Tibial artery (tissue), 4 donors: ENCODE measurements around the gene INTS6L.

Experiments used
- DNase-seq, 2 donors: peaks; one replicate each; pipeline ENCODE4 v3.0.0-alpha.2; 2019
- H3K27ac ChIP-seq, 2 donors: fragments of 200-600 bp; sonication (generic) in 1 of 2; 1 replicate in 1 of 2; 2 replicates in 1 of 2; pipeline ENCODE4 v1.5.1; 2018 to 2019; ENCODE audit warnings: mild to moderate bottlenecking in 1 of 2
- H3K27me3 ChIP-seq, 2 donors: fragments of 200-600 bp; sonication (generic) in 1 of 2; one replicate each; pipeline versions ENCODE4 v1.5.1 to v1.6.0; 2016 to 2019
- H3K36me3 ChIP-seq, 3 donors: fragments of 200-600 bp; sonication (generic) in 2 of 3; one replicate each; pipeline ENCODE4 v1.5.1; 2016 to 2019; ENCODE audit warnings: mild to moderate bottlenecking in 2 of 3
- H3K4me1 ChIP-seq, 4 donors: fragments of 200-600 bp; sonication (generic) in 2 of 4; 1 replicate in 3 of 4; 2 replicates in 1 of 4; pipeline ENCODE4 v1.5.1; 2016 to 2019
- H3K4me3 ChIP-seq, 2 donors: fragments of 200-600 bp; sonication (generic) in 1 of 2; 1 replicate in 1 of 2; 2 replicates in 1 of 2; pipeline ENCODE4 v1.5.1; 2018 to 2019; ENCODE audit warnings: mild to moderate bottlenecking in 2 of 2
- H3K9me3 ChIP-seq, 3 donors: fragments of 200-600 bp; sonication (generic) in 1 of 3; one replicate each; pipeline ENCODE4 v1.5.1; 2016 to 2019
- intact Hi-C: fragments of 100-400 bp; cut with DNase I; formaldehyde crosslinking; loops from one replicate; pipeline ENCODE4 v1.15.0; 2023; ENCODE audit warnings: low total_unique reads
- TF ChIP-seq, protein P1 (sequence below), 2 experiments: fragments of 200-600 bp in 1 of 2; fragments of 450-650 bp in 1 of 2; IDR thresholded peaks; one replicate each; pipeline ENCODE4 v1.5.1; 2017 to 2019; ENCODE audit warnings: antibody characterized with exemption in 2 of 2, mild to moderate bottlenecking in 1 of 2, moderate library complexity in 1 of 2

INTS6L gene

DNA sequence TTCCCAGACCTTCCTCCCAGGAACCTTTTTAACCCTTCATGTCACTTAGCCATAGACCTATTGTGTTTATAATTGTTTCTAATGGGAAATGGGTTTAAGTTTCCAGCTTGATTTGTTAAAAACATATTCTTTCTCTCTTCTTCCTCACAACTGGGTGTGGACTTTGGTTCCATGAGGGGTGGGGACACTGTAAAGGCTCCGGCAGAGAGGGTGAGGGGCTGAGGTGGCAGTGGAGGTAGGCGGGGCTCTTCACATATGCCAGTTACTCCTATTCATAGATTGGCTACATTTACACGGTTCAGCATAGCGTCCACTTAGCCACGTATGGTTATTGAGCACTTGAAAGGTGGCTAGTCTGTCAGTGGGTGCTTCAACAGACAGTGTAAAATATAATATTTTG is 7.8 kb downstream of the INTS6L start:
- no peak for DNase-seq
- TF ChIP-seq, protein P1, sequence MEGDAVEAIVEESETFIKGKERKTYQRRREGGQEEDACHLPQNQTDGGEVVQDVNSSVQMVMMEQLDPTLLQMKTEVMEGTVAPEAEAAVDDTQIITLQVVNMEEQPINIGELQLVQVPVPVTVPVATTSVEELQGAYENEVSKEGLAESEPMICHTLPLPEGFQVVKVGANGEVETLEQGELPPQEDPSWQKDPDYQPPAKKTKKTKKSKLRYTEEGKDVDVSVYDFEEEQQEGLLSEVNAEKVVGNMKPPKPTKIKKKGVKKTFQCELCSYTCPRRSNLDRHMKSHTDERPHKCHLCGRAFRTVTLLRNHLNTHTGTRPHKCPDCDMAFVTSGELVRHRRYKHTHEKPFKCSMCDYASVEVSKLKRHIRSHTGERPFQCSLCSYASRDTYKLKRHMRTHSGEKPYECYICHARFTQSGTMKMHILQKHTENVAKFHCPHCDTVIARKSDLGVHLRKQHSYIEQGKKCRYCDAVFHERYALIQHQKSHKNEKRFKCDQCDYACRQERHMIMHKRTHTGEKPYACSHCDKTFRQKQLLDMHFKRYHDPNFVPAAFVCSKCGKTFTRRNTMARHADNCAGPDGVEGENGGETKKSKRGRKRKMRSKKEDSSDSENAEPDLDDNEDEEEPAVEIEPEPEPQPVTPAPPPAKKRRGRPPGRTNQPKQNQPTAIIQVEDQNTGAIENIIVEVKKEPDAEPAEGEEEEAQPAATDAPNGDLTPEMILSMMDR (IDR thresholded peaks at IDR 0.05): no peak
- Histone ChIP-seq H3K4me1 (no peaks in the 10 kb centered on the region), H3K27ac (no peak overlapping the region), H3K36me3 (no peaks in the 10 kb centered on the region), H3K9me3 (no peaks in the 10 kb centered on the region), H3K27me3 (no peaks in the 10 kb centered on the region), H3K4me3 (no peak overlapping the region)
- intact Hi-C loops: no loop called here

DNA sequence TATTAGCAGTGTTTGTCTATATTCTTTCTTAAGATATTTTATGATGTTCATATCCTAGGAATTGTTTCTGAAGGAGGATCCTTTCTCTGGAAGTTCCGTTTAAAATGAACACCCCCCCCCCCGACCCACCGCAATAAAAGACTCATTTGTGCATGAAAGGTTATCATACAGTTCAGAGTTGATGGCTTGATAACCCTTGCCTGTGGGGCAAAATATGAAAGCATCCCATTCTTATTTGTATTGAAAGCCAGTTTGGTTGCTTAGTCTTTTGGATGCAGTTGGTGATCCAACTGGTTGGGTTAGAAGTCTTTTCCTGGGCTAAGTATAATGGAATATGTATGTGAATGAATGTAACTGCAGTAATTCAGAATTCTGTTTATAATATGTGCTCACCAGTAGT is 8.3 kb downstream of the INTS6L start:
- Histone ChIP-seq H3K36me3 (no peaks in the 10 kb centered on the region), H3K4me1 (no peaks in the 10 kb centered on the region), H3K9me3 (no peaks in the 10 kb centered on the region), H3K27ac (no peak overlapping the region), H3K27me3 (no peaks in the 10 kb centered on the region), H3K4me3 (no peak overlapping the region)
- TF ChIP-seq, protein P1 (IDR thresholded peaks at IDR 0.05): no peak
- intact Hi-C loops: no loop called here
- DNase-seq: no peak

DNA sequence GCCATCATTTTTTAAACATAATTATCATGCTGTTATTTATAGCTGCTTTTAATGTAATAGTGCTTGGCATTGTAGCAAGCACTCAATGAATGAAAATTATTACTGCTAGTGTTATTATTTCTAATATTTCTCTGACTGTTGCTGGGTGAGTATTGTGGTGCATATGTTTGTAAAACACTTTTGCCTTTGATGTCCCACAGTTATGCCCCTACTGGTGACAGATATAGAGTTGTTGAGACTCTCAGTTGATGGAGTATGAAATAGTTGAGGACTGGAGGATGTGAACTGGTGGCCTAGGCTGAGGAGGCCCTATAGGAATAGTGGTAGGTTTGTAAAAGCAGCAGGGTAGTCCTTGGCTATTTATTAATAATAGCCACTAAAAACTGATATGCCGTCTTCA is 9.6 kb downstream of the INTS6L start:
- H3K27me3 ChIP-seq: no peaks in the 10 kb centered on the region
- H3K4me1 ChIP-seq: no peaks in the 10 kb centered on the region
- H3K9me3 ChIP-seq: no peaks in the 10 kb centered on the region
- no peak for DNase-seq
- intact Hi-C loops: no loop called here
- no peaks in the 10 kb centered on the region for H3K36me3 ChIP-seq
- TF ChIP-seq, protein P1 (IDR thresholded peaks at IDR 0.05): no peak
- no peak overlapping the region for H3K27ac ChIP-seq
- H3K4me3 ChIP-seq: no peak overlapping the region

DNA sequence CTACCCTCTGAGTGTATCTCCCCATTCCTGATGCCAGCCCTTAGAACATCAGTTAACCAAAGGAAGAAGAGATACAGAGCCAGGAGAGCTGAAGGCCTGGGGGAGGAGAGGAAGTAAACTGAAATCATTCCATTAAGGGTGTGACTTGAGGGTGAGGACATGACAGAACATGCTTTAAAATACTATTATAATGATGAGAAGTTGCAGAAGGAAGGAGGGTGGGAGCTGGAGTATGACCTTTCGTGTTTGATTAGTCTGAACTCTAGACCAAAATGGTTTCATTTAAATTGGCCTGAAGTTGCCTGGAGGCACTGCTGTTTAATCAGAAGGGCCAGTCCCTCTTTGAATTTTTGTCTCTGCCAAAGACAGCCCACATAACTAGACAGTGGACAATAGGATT is 11.4 kb downstream of the INTS6L start:
- intact Hi-C loops: no loop called here
- no peak overlapping the region for H3K4me3 ChIP-seq
- TF ChIP-seq, protein P1 (IDR thresholded peaks at IDR 0.05): no peak
- H3K4me1 ChIP-seq: peaks cover 0 to 11% (median 3%) of the 10 kb centered on the region in 4 donors
- H3K27ac ChIP-seq: no peak overlapping the region
- H3K9me3 ChIP-seq: no peaks in the 10 kb centered on the region
- no peaks in the 10 kb centered on the region for H3K36me3 ChIP-seq
- no peak for DNase-seq
- H3K27me3 ChIP-seq: no peaks in the 10 kb centered on the region

DNA sequence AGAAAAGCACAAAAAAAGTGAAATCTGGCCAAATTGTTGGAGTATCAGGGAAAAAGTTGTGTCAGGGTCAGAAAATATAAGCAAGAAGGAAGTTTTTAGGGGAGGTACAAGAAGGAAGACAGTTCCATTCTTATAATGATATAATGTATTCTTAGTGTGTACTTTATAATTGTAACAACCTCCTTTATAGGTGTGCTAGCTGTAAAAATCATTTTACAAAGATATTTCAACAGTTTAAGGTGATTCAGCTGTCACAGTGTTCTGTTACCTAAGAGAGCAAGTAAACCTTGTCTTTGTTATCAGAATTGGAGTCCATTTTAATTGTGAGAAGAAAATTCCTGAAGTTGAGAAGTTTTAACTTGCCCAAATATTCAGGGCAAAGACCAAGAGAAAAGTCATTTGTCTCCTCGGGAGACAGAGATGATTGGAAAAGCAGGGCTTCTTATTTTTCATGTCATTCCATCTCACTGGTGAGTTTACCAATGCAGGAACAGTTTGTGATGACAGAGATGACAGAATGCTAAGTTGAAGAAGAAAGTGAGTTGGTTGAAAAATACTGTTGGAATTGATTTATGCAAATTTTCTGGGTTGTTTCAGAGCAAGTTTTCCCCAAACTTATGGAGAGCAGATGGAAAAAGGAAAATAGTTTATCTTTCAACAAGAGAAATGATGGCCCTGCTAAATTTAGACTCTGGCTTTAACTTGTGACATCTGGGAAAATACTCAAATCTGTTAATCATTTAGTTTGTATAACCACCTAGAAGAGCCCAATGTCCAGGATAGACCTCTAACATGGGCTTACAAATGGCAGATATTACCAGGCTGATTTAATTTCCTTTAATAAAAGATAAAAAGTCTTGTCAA is 14.8 kb downstream of the INTS6L start:
- H3K27ac ChIP-seq: no peak overlapping the region
- H3K4me3 ChIP-seq: no peak overlapping the region
- no peaks in the 10 kb centered on the region for H3K9me3 ChIP-seq
- no peaks in the 10 kb centered on the region for H3K36me3 ChIP-seq
- intact Hi-C loops: no loop called here
- DNase-seq: no peak
- no peaks in the 10 kb centered on the region for H3K27me3 ChIP-seq
- TF ChIP-seq, protein P1 (IDR thresholded peaks at IDR 0.05): no peak
- H3K4me1 ChIP-seq: peaks cover 0 to 11% (median 3%) of the 10 kb centered on the region in 4 donors
